Measurements from ENCODE around the gene POLN.

POLN gene

DNA sequence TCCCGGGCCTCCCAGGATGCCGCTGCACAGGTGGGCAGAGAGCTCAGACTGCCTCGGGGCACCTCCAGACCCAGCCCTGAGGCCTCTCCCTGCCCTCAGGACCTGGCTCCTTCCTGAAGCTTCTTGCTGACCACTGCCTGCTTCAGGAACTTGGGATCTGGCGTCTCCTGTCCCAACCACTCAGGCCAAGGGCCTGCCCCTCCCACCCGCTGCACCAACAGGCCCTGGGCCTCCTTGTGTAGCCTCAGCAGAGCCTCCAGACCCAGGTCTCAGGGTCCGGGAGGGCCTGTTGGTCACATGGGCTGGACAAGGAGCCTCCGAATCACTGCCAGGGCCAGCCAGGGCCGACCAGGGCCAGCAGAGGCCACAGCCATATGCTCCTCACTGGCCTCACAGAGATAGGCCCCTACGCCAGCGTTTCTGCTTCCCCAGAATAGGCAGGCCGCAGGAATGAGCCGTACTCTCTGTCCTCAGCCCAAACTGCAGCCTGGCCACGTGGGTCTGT lies 17.2 kb upstream of the POLN start:
- no peak for DNase-seq
- Histone ChIP-seq H3K36me3 (ENCODE audit: control insufficient read depth in 4 of 4, insufficient read depth in 4 of 4, low read length in 3 of 4) (peaks cover 4 to 54% (median 18%) of the 10 kb centered on the region in 4 experiments), H3K27ac (ENCODE audit: insufficient read depth in 1 of 2, low read depth in 1 of 2, low read length in 2 of 2, poor library complexity in 1 of 2, severe bottlenecking in 2 of 2) (no peak overlapping the region), H3K27me3 (replicated peaks in 2 of 5; ENCODE audit: control insufficient read depth in 4 of 5, insufficient read depth in 5 of 5, low read length in 4 of 5) (no peaks in the 10 kb centered on the region), H3K4me1 (ENCODE audit: control extremely low read depth in 1 of 4, control insufficient read depth in 4 of 4, insufficient read depth in 4 of 4, low read length in 3 of 4) (peaks cover 0 to 33% (median 20%) of the 10 kb centered on the region in 4 experiments), H3K4me3 (ENCODE audit: control insufficient read depth in 1 of 7, extremely low read depth in 1 of 7, insufficient read depth in 4 of 7, low read depth in 2 of 7, low read length in 6 of 7) (no peak overlapping the region), H3K9me3 (ENCODE audit: control extremely low read depth in 1 of 5, control insufficient read depth in 4 of 5, insufficient read depth in 2 of 5, low read depth in 1 of 5, low read length in 4 of 5) (no peaks in the 10 kb centered on the region)
- CTCF ChIA-PET: interaction anchor here (2.1 kb wide), 1 partner anchor 13 kb away, joined by 4 read pairs; no protein-coding TSS in a partner anchor
- POLR2A ChIA-PET: interaction anchor here (1.1 to 1.3 kb wide), 2 partner anchors 10 to 11 kb away, joined by 3 to 4 read pairs; no protein-coding TSS in a partner anchor
- 94% methylated on average over 12 of the region's 13 CpGs for WGBS (ENCODE audit: insufficient coverage)

DNA sequence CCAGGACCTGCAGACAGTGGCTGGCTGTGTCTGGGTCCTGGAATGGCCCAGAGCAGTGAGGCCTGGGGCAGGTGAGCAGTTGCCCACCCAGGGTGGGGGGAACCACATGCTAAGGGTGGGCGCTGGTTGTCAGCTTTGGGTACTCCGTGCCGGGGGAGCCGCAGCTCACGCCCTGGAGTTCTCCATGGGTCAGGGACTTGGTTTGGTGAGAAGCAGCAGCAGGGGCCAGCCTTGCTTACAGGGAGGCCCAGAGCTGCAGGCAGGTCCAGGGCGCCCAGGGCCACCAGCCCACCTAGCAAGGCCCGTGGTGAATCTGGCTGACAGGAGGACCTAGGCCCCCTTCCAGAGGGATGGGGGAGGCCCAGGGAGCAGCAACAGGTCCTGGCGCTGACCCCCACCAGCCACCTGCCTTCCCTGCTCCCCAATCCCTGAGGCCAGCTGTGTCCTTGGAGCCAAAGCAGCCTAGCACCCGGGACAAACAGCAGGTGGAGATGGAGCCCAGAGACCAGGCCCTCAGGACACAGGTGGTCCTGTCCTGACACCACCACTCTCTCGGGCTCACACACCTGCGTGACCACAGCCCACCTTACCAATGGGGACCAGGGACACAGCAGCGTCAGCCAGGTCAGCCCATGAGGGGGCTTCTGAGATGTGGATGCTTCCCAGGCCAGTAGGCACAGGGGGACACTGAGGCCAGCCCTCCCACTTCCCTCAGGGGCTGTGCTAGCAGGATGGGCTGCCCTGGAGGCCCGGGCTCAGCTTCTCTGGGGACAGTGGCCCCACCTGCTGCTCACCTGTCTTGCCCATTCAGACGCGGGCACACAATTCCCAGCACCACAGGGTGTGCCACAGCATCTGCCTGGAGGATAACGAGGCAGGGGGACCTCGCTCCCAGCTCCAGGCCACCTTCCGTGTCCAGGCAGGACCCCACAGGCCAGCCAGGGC lies 16.4 kb upstream of the POLN start:
- POLR2A ChIA-PET: no interaction called here
- H3K36me3 ChIP-seq (ENCODE audit: control insufficient read depth in 4 of 4, insufficient read depth in 4 of 4, low read length in 3 of 4): peaks cover 4 to 61% (median 19%) of the 10 kb centered on the region in 4 experiments
- 94% methylated on average over 16 of the region's 18 CpGs for WGBS (ENCODE audit: insufficient coverage)
- DNase-seq: no peak
- peaks cover 0 to 31% (median 19%) of the 10 kb centered on the region in 4 experiments for H3K4me1 ChIP-seq (ENCODE audit: control extremely low read depth in 1 of 4, control insufficient read depth in 4 of 4, insufficient read depth in 4 of 4, low read length in 3 of 4)
- H3K27ac ChIP-seq (ENCODE audit: insufficient read depth in 1 of 2, low read depth in 1 of 2, low read length in 2 of 2, poor library complexity in 1 of 2, severe bottlenecking in 2 of 2): no peak overlapping the region
- H3K9me3 ChIP-seq (ENCODE audit: control extremely low read depth in 1 of 5, control insufficient read depth in 4 of 5, insufficient read depth in 2 of 5, low read depth in 1 of 5, low read length in 4 of 5): no peaks in the 10 kb centered on the region
- CTCF ChIA-PET: interaction anchor here (1.1 to 2.7 kb wide), 4 partner anchors 12 to 156 kb away, joined by 3 to 9 read pairs (median 4); no protein-coding TSS in a partner anchor
- H3K4me3 ChIP-seq (ENCODE audit: control insufficient read depth in 1 of 7, extremely low read depth in 1 of 7, insufficient read depth in 4 of 7, low read depth in 2 of 7, low read length in 6 of 7): no peak overlapping the region
- no peaks in the 10 kb centered on the region for H3K27me3 ChIP-seq (replicated peaks in 2 of 5; ENCODE audit: control insufficient read depth in 4 of 5, insufficient read depth in 5 of 5, low read length in 4 of 5)

DNA sequence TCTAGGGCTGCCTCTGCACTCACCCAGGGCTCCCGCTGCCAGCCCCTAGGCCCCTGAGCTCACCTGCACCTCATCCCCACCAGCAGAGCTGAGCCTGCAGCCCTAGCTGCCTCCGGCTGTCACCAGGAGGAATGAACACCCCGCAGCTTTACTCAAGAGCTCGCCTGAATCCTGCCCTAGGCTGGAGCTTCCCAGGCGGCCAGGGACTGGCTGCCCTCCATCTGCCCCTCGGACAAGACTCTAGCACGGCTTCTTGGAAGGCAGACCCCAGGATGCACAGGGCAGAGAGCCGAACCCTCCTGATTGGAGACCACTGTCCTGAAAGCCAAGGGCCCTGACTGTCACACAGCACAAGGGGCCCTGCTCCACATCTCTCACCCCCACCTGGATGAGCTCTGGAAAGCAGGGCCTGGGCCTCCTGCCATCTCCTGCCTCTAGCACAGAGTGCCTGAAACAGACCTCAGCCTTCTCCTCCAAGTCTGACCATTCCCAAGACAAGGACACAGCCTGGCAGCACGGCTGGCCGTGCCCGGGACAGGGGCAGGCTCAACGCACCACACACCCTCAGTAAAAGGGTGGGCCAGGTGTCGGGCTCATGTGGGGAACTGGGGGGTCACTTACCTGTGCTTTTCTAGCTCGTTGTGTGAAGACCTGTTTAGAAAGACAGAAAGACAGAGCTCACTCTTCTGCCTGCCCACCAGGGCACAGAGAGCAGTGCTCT lies 15.6 kb upstream of the POLN start:
- ChIA-PET CTCF (interaction anchor here (1.1 to 2.7 kb wide), 5 partner anchors 24 to 156 kb away, joined by 3 to 9 read pairs (median 4); no protein-coding TSS in a partner anchor), POLR2A (interaction anchor here (0.6 to 0.8 kb wide), 2 partner anchors 13 to 34 kb away, joined by 3 read pairs; no protein-coding TSS in a partner anchor)
- H3K9me3 ChIP-seq (ENCODE audit: control extremely low read depth in 1 of 5, control insufficient read depth in 4 of 5, insufficient read depth in 2 of 5, low read depth in 1 of 5, low read length in 4 of 5): no peaks in the 10 kb centered on the region
- H3K27me3 ChIP-seq (replicated peaks in 2 of 5; ENCODE audit: control insufficient read depth in 4 of 5, insufficient read depth in 5 of 5, low read length in 4 of 5): no peaks in the 10 kb centered on the region
- H3K36me3 ChIP-seq (ENCODE audit: control insufficient read depth in 4 of 4, insufficient read depth in 4 of 4, low read length in 3 of 4): peaks cover 4 to 70% (median 23%) of the 10 kb centered on the region in 4 experiments
- 97% methylated on average over 12 of the region's 14 CpGs for WGBS (ENCODE audit: insufficient coverage)
- H3K4me1 ChIP-seq (ENCODE audit: control extremely low read depth in 1 of 4, control insufficient read depth in 4 of 4, insufficient read depth in 4 of 4, low read length in 3 of 4): peaks cover 0 to 25% (median 13%) of the 10 kb centered on the region in 4 experiments
- DNase-seq: no peak
- no peak overlapping the region for H3K27ac ChIP-seq (ENCODE audit: insufficient read depth in 1 of 2, low read depth in 1 of 2, low read length in 2 of 2, poor library complexity in 1 of 2, severe bottlenecking in 2 of 2)
- H3K4me3 ChIP-seq (ENCODE audit: control insufficient read depth in 1 of 7, extremely low read depth in 1 of 7, insufficient read depth in 4 of 7, low read depth in 2 of 7, low read length in 6 of 7): no peak overlapping the region

DNA sequence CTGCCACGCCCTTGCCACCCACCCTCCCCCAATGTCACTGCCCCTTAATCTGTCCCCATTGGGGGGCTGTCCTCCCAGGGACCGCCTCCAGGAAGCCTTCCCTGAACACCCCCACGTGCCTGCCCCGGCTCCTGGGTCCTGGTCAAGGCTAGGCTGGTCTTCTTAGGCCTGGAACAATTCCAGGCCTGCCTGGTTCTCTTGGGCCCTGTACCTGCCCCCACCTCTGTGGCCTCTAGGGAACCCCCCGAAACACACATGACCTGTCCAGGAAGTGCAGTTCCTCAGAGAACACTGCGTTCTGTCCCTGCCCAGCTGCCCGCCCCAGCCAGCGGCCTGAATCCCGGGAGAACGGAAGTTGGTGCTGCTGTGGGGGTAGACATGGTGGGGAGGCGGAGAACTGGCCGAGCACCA lies 14.9 kb upstream of the POLN start:
- DNase-seq: no peak
- Histone ChIP-seq H3K36me3 (ENCODE audit: control insufficient read depth in 4 of 4, insufficient read depth in 4 of 4, low read length in 3 of 4) (peaks cover 4 to 77% (median 23%) of the 10 kb centered on the region in 4 experiments), H3K4me3 (ENCODE audit: control insufficient read depth in 1 of 7, extremely low read depth in 1 of 7, insufficient read depth in 4 of 7, low read depth in 2 of 7, low read length in 6 of 7) (no peak overlapping the region), H3K27me3 (replicated peaks in 2 of 5; ENCODE audit: control insufficient read depth in 4 of 5, insufficient read depth in 5 of 5, low read length in 4 of 5) (no peaks in the 10 kb centered on the region), H3K27ac (ENCODE audit: insufficient read depth in 1 of 2, low read depth in 1 of 2, low read length in 2 of 2, poor library complexity in 1 of 2, severe bottlenecking in 2 of 2) (no peak overlapping the region), H3K4me1 (ENCODE audit: control extremely low read depth in 1 of 4, control insufficient read depth in 4 of 4, insufficient read depth in 4 of 4, low read length in 3 of 4) (peaks cover 0 to 24% (median 11%) of the 10 kb centered on the region in 4 experiments), H3K9me3 (ENCODE audit: control extremely low read depth in 1 of 5, control insufficient read depth in 4 of 5, insufficient read depth in 2 of 5, low read depth in 1 of 5, low read length in 4 of 5) (no peaks in the 10 kb centered on the region)
- ChIA-PET CTCF (interaction anchor here (1.1 to 2.7 kb wide), 4 partner anchors 25 to 157 kb away, joined by 3 to 9 read pairs (median 4); no protein-coding TSS in a partner anchor), POLR2A (interaction anchor here (0.8 kb wide), 1 partner anchor 34 kb away, joined by 3 read pairs; no protein-coding TSS in a partner anchor)
- WGBS (ENCODE audit: insufficient coverage): 84% methylated on average over 11 of the region's 12 CpGs

DNA sequence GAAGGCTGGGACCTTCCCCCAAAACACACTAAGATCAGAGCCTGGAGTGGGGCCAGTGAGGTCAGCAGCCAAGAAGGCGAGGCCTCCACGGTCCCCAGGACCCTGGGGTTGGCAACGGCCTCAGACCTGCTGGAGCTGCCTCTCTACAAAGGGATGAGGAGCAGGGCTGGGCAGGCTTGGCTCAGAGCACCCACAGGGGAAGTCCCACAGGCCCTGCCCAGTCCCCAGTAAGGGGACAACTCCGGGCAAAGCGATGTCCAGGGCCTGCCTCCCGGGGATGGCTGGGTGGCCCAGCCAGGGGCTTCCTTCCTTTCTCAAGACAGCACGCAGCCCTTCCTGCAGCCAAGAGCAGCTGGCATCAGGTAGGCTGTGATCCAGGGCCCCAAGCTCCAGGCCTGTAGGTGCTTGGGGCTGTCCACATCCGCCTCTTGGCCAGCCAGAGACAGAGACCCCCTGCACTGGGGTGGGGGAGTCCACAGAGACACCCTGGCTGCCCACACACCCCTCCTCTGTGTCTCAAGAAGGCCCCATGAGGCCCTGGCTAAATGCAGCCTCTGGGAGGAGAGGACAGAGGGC lies 14.3 kb upstream of the POLN start:
- ChIA-PET POLR2A (no interaction called here), CTCF (interaction anchor here (1.6 to 2.7 kb wide), 3 partner anchors 26 to 98 kb away, joined by 4 to 9 read pairs (median 4); no protein-coding TSS in a partner anchor)
- no peak for DNase-seq
- Histone ChIP-seq H3K9me3 (ENCODE audit: control extremely low read depth in 1 of 5, control insufficient read depth in 4 of 5, insufficient read depth in 2 of 5, low read depth in 1 of 5, low read length in 4 of 5) (no peaks in the 10 kb centered on the region), H3K36me3 (ENCODE audit: control insufficient read depth in 4 of 4, insufficient read depth in 4 of 4, low read length in 3 of 4) (peaks cover 7 to 81% (median 25%) of the 10 kb centered on the region in 4 experiments), H3K4me3 (ENCODE audit: control insufficient read depth in 1 of 7, extremely low read depth in 1 of 7, insufficient read depth in 4 of 7, low read depth in 2 of 7, low read length in 6 of 7) (no peak overlapping the region), H3K27ac (ENCODE audit: insufficient read depth in 1 of 2, low read depth in 1 of 2, low read length in 2 of 2, poor library complexity in 1 of 2, severe bottlenecking in 2 of 2) (no peak overlapping the region), H3K4me1 (ENCODE audit: control extremely low read depth in 1 of 4, control insufficient read depth in 4 of 4, insufficient read depth in 4 of 4, low read length in 3 of 4) (peaks cover 0 to 24% (median 11%) of the 10 kb centered on the region in 4 experiments), H3K27me3 (replicated peaks in 2 of 5; ENCODE audit: control insufficient read depth in 4 of 5, insufficient read depth in 5 of 5, low read length in 4 of 5) (no peaks in the 10 kb centered on the region)
- 96% methylated on average over 6 of the region's 8 CpGs for WGBS (ENCODE audit: insufficient coverage)

DNA sequence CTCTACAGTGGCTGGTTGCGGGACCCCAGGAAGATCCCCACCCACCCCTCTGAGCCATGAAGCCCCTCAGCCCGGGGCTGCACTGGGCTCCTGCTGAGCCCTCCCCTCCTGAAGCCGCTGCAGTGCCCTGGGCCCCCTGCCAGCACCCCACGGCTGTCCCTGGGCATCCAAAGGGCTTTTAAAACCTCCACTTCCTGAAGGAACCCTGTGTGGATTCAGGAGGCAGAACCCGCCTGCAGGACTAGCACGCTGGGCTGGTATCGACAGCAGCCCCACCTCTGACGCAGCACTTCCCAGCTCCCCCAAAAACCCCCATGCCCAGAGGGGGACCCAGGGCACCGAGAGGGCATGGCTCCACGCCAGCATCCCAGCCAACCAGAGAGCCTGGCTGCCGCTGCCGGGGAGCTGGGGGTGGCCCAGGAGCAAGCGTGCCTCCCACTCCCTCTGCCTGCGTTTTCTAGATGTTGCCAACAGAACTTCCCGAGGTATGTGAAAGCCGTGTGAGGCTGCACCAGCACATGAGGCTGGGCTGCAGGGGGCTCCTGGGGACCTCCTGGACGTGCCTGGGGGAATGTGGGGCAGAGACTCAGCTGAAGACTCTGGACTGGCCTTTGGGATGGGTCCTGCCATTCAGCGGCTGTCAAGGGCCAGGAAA lies 13.7 kb upstream of the POLN start:
- H3K36me3 ChIP-seq (ENCODE audit: control insufficient read depth in 4 of 4, insufficient read depth in 4 of 4, low read length in 3 of 4): peaks cover 10 to 87% (median 27%) of the 10 kb centered on the region in 4 experiments
- H3K4me3 ChIP-seq (ENCODE audit: control insufficient read depth in 1 of 7, extremely low read depth in 1 of 7, insufficient read depth in 4 of 7, low read depth in 2 of 7, low read length in 6 of 7): no peak overlapping the region
- CTCF ChIA-PET: interaction anchor here (1.8 to 2.7 kb wide), 2 partner anchors 36 to 99 kb away, joined by 4 to 9 read pairs; no protein-coding TSS in a partner anchor
- no peak for DNase-seq
- no peak overlapping the region for H3K27ac ChIP-seq (ENCODE audit: insufficient read depth in 1 of 2, low read depth in 1 of 2, low read length in 2 of 2, poor library complexity in 1 of 2, severe bottlenecking in 2 of 2)
- no peaks in the 10 kb centered on the region for H3K27me3 ChIP-seq (replicated peaks in 2 of 5; ENCODE audit: control insufficient read depth in 4 of 5, insufficient read depth in 5 of 5, low read length in 4 of 5)
- 89% methylated on average over 17 of the region's 18 CpGs for WGBS (ENCODE audit: insufficient coverage)
- POLR2A ChIA-PET: no interaction called here
- peaks cover 0 to 20% (median 6%) of the 10 kb centered on the region in 4 experiments for H3K4me1 ChIP-seq (ENCODE audit: control extremely low read depth in 1 of 4, control insufficient read depth in 4 of 4, insufficient read depth in 4 of 4, low read length in 3 of 4)
- no peaks in the 10 kb centered on the region for H3K9me3 ChIP-seq (ENCODE audit: control extremely low read depth in 1 of 5, control insufficient read depth in 4 of 5, insufficient read depth in 2 of 5, low read depth in 1 of 5, low read length in 4 of 5)

Measured in common myeloid progenitor, CD34-positive (primary cell).